GM18526 (cell line): ENCODE results near the gene TECPR2.

Experiments used
- POLR2A ChIP-seq: IDR thresholded peaks from 3 replicates; pipeline ENCODE4 v1.6.1; 2011; ENCODE audit not compliant: insufficient read length; ENCODE audit errors: extremely low read depth

TECPR2 gene

DNA sequence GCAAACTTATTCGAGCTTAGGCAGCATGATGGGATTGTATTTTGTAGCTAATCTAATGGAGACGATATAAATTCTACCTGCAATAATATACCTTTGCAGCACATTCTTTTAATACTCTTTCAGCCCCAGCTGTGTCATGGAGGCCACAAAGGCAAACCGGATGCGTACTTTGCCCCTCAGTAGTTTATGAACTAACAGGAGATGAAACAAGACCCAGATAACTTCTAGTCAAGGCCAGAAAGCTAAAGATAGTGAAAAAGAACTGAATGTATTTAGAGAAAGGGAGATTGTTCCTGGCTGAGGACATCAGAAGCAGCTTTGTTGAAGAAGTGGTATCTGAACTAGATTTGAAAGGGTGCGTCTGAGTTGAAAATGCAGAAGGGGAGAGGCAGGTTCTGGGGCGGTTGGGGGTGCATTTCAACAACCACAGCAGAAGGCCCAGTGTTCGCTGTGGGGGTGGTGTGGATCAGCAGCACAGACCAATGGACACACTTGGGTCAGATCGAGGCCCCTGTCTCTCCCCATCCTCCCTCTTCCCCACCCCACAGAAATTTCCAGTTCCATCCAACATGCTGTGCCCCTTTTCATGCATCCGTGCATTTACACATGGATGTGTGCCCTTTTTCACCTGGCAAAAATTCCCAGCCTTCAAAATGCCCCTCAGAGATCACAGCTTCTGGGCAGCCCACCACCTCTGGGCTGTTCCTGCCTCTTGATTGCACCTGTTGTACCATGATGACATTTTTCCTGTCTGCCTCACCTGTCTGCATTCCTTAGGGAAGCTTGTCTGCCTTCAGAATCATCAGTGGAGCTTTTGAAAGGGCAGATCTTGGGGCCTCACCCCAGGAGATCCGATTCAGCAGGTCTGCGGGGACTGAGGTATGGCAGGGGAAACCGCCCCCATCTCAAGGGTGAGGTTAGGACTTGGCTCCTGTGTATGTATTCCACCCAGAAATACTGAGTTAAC lies 41.0 kb upstream of the TECPR2 start:
- no peak for TF ChIP-seq POLR2A

DNA sequence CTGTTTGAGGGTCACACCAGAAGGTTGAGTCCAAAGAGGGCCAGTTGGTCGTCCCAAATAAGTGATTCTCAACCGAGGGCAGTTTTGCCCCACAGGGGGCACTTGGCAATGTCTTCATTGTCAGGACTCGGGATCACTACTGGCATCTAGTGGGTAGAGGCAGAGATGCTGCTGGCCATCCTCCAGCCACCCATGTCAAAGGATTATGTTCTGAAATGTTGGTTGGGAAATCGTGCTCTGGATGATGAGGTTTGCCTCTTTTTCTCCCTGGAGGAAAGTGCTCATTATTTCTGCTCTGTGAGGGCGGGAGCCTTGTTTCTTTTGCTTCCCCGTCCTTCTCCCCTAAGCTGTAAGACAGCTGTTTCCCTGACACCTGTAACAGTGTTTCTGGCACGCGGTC lies 39.6 kb upstream of the TECPR2 start:
- TF ChIP-seq POLR2A: no peak

DNA sequence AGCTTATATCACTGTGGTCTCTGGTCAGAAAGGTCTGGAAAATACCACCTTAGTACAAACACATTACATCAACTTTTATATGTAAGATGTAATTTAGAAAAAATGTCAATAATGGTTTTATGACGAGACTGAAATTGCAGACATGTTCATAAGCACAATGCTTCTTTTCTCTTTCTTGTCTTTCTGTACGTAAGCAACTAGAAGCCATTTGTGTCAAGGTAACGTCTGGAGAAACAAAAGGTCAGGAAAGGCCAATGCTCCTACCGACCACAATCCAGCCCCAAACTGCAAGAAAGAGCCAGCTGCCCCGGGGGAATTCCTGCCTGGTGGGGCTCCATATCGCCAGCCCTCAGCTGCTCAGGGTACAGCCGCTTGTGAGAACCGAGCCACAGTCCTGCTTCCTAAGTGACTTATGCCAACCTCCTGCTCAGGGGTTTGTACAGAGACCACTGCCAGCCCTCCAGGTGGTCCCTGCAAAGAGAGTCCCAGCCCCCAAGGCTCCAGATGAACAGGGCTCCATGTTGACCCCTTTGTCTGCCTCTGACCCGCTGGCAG lies 36.9 kb upstream of the TECPR2 start:
- TF ChIP-seq POLR2A: no peak

DNA sequence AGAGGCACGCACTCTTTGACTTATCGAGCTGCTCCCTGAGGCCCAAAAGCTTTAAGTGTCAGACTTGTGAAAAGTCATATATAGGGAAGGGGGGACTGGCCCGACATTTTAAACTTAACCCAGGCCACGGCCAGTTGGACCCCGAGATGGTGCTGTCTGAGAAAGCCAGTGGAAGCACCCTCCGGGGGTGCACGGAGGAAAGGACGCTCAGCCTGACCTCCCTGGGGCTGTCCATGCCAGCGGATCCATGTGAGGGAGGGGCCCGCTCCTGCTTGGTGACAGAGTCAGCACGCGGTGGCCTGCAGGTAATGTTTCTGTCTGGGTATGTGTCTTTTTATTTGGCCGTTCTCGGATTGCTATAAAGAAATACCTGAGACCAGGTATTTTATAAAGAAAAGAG lies 36.2 kb upstream of the TECPR2 start:
- no peak for TF ChIP-seq POLR2A

DNA sequence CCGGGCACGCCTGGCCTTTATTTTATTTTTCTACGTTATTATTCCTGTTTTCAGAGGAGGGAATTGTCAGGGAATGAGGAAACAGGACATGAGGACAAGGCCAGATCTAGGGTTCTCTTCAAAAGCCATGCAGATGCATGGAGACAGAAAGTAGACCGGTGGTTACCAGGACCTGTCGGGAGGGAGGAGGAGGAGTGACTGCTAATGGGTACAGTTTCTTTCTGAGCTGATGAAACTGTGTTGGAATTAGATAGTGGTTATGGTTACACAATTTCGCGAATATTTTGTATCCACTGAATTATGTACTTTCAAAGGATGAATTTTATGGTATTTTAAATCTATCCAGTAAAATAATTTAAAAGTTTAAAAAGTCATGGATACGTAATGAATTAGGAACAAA lies 31.9 kb upstream of the TECPR2 start:
- no peak for TF ChIP-seq POLR2A

DNA sequence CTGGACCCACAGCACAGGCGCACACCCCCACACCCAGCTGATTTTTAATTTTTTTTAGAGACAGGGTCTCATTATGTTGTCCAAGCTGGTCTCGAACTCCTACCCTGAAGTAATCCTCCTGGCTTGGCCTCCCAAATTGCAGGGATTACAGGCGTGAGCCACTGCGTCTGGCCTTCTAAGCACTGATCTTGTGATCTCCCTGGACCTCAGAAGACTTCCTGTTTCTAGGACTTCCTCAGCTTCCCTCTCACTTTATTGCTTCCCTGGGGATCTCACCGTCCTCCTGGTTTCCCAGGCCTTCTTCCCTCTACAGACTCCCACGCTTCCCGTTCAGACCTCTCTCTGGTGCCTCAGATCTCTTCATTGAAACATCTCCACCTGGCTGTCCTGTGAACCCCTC lies 29.4 kb upstream of the TECPR2 start:
- no peak for TF ChIP-seq POLR2A

DNA sequence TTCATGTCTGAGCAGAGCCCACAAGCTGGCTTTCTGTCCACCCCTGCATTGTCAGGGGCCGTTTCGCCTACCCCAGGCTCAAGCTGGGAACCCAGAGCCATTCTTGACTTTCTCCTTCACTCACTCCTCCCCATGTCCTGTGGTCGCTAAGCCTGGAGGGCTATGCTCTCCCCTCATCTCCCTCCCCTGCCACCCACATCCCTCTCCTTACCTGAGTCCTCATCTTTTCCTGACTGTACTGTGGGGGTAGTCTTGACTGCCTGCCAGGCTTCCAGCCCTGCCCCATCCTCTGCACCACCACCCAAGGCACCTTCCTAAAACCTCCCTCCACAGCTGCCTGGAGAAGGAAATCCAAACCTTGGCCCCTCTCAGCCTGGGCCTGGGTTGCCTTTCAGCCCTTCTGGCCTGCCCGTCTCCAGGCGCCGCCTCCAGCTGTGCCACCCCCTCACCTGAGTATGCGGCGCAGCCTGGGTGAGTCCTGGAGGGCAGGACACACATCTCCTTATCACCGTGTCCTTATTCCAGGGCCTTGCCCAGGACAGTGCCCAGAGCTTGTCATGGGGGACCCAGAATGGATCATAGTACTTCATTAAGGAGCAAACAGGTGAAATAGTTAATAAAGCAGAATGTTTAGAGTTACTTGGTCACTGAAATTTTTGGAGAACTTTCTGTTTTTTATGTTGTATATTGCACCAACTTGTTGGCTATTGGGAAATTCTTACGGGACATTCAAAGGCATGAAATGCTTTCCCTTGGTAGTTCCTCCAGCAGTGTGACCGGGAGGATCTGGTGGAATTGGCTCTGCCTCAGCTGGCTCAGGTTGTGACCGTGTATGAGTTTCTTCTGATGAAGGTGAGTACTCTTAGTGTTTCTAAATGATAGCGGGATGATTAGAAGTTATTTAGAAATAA lies 28.7 kb upstream of the TECPR2 start:
- no peak for TF ChIP-seq POLR2A

DNA sequence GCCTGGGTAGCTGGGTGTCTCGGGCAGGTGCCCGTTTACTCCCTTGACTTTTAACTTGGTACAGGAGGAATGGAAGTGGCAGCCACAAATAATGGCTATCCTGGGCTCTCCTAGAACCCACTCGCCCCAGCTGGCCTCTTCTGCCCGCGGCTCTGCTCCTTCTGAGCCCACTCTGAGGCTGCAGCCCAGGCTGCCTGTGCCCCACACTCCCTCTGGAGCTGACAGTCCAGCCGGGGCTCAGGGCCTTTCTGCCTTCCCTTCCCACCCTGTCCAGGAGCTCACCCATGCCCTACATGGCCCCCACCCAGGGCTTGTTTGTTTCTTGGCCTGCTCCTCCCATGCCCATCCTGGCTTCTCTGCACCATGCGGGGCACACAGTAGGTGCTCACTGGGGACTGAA lies 27.6 kb upstream of the TECPR2 start:
- TF ChIP-seq POLR2A: no peak

DNA sequence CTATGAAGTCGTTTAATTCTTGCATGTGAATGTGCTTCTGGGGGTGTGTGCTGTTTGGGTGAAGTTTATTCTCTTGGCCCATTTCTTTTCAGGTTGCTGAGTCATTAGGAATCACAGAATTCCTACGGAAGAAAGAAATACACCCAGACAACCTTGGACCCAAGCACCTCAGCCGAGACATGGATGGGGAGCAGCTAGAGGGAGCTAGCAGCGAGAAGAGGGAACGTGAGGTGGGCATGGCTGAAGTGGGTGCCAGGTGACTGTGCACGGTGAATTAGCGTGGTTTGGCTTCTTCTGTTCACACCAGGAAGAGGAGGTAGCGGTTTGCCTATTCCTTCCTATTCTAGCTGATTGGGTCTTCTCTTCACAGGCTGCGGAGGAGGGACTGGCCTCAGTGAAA lies 24.0 kb upstream of the TECPR2 start:
- TF ChIP-seq POLR2A: no peak

DNA sequence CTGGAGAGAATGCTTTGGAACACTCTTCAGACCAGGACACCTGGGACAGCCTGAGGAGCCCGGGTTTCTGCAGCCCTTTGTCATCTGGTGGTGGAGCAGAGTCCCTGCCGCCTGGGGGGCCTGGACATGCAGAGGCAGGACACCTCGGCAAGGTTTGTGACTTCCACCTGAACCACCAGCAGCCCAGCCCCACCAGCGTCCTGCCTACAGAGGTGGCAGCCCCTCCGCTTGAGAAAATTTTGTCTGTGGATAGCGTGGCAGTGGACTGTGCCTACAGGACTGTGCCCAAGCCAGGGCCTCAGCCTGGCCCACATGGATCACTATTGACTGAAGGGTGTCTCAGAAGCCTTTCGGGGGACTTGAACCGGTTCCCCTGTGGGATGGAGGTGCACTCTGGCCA lies 21.2 kb upstream of the TECPR2 start:
- TF ChIP-seq POLR2A: no peak

DNA sequence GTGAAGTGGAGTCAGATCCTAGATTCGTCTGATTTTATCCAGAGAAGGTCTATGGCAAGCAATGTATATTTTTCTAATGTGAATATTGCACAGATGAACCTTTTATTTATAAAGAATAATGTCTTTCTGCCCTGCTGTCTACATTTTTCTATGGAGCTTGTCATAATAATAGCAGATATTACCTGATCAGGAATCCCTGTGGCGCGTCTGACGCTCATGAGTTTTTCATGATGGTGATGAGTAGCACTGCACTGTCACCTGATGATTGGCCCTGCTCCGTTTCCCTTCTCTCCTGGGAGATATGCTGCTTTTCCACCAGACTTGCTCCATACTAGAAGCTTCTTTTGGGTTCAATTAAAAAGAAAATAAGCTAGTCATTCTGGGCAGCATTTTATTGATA lies 20.5 kb upstream of the TECPR2 start:
- no peak for TF ChIP-seq POLR2A

DNA sequence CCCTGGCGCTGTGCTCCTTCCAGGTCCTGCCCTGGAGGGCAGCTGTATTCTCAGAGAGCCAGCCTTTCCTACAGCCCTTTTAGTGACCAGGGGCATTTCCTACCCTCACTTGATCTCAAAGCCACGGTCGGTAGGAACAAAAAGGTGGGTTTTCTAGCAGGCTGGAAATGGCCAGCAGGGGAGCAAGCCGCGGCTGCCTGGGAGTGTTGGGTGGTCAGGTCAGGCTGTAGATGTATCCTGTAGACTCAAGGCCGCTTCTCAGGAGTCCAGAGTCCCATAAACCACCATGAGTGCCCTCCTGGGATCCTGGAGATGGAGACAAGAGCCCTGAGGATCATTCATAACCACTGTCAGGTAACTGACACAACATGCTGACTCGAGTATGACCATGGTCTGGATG lies 18.7 kb upstream of the TECPR2 start:
- no peak for TF ChIP-seq POLR2A

DNA sequence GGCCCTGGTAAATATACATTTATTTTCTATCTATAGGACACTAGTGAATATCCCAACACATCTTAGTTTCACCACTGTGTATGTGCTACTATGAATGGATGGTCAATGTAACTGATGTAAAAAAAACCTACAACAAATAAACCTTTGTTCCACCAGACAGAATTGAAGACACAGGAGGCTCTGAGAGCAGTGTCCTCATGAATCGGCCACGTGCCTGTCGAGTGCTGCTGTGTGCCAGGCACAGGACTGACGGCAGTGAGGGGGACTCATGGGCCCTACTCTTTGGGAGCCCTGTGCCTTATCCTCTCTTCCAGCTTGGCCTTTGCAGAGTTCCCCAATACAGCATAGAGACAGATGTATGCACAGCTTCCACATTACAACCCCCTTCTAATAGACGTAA lies 18.3 kb upstream of the TECPR2 start:
- TF ChIP-seq POLR2A: no peak

DNA sequence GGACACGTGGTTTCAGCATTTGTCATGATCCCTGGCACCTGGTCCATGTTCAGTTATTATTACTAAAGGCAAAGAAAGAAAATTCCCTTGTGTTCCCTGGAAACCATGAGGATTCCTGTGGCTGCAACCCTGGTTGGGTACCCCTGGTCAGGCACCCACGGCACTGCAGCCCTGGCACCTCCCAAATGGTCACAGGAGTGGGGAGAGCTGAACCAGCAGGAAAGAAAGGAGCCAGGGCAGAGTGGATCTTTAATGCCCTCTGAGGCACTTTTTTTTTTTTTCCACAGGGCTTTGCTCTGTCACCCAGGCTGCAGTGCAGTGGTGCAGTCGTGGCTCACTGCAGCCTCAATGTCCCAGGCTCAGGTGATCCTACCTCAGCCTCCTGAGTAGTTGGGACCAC lies 17.5 kb upstream of the TECPR2 start:
- no peak for TF ChIP-seq POLR2A

DNA sequence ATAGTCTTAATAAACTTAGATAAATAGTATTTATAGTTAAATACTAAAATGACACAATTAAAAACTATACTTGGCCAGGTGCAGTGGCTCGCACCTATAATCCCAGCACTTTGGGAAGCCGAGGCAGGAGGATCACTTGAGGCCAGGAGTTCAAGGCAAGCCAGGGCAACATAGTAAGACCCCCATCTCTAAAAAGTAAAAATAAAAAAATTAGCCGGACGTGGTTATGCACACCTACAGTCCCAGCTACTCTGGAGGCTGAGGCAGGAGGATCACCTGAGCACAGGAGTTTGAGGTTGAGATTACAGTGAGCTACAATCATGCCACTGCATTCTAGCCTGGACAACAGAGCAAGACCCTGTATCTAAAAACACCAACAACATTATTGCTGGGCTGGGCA lies 16.1 kb upstream of the TECPR2 start:
- no peak for TF ChIP-seq POLR2A

DNA sequence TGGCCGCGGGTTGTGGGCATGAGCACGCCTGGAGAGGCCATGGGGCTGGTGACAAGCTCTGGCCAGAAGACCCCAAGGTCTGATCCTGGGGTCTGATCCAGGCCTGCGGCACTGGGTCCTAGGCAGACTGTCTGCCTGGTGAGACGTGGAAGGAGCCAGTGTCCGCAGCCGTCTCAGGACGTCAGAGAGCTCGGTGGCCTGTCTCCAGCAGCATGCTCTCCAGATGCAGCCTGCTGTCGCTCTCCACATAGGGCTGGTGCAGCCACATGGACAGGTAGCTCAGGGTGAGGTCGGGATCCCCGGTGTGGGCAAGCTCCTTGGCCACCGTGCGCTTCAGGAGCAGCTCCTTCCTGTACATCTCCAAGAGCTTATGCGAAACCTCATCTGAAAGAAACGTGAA lies 14.4 kb upstream of the TECPR2 start:
- TF ChIP-seq POLR2A: no peak
